HEK293 (cell line): ENCODE data around the gene IRX2.

ENCODE experiments used
- CTCF ChIP-seq: fragments of 450-650 bp; formaldehyde crosslinking; IDR thresholded peaks from 2 replicates; pipeline ENCODE4 v1.5.1; 2016; ENCODE audit warnings: missing biosample characterization, missing genetic modification characterization
- SP7 ChIP-seq: fragments of 450-650 bp; formaldehyde crosslinking; IDR thresholded peaks from 2 replicates; pipeline ENCODE4 v1.5.1; 2016; ENCODE audit warnings: missing biosample characterization, missing genetic modification characterization
- ZNF114 ChIP-seq: fragments of 450-650 bp; formaldehyde crosslinking; IDR thresholded peaks from 2 replicates; pipeline ENCODE4 v1.5.0; 2017; ENCODE audit warnings: missing biosample characterization, missing genetic modification characterization
- ZNF133 ChIP-seq: fragments of 450-650 bp; formaldehyde crosslinking; IDR thresholded peaks from 2 replicates; pipeline ENCODE4 v1.5.1; 2016; ENCODE audit warnings: missing biosample characterization, missing genetic modification characterization
- ZNF366 ChIP-seq: fragments of 450-650 bp; formaldehyde crosslinking; conservative IDR thresholded peaks from 2 replicates; pipeline ENCODE4 v1.5.1; 2016; ENCODE audit warnings: missing biosample characterization, missing genetic modification characterization
- ZNF404 ChIP-seq: fragments of 450-650 bp; formaldehyde crosslinking; IDR thresholded peaks from 2 replicates; pipeline ENCODE4 v1.5.1; 2017; ENCODE audit warnings: missing biosample characterization, missing genetic modification characterization
- ZNF623 ChIP-seq: fragments of 450-650 bp; formaldehyde crosslinking; IDR thresholded peaks from 2 replicates; pipeline ENCODE4 v1.5.1; 2016; ENCODE audit warnings: missing biosample characterization, missing genetic modification characterization
- ZNF664 ChIP-seq: fragments of 450-650 bp; formaldehyde crosslinking; IDR thresholded peaks from 2 replicates; pipeline ENCODE4 v1.5.1; 2016; ENCODE audit warnings: missing biosample characterization, missing genetic modification characterization
- ZNF707 ChIP-seq: fragments of 450-650 bp; formaldehyde crosslinking; IDR thresholded peaks from 2 replicates; pipeline ENCODE4 v1.5.1; 2016; ENCODE audit warnings: missing biosample characterization, missing genetic modification characterization
- ZSCAN23 ChIP-seq: fragments of 450-650 bp; formaldehyde crosslinking; IDR thresholded peaks from 2 replicates; pipeline ENCODE4 v1.5.1; 2016; ENCODE audit warnings: missing biosample characterization, missing genetic modification characterization
- ZXDB ChIP-seq: fragments of 450-650 bp; formaldehyde crosslinking; IDR thresholded peaks from 2 replicates; pipeline ENCODE4 v1.5.1; 2016; ENCODE audit warnings: missing biosample characterization, missing genetic modification characterization

- TF ChIP-seq ZNF623 (tag by site-specific recombination) (no peak), ZNF133 (tag by site-specific recombination) (no peak), CTCF (no peak), ZNF664 (tag by site-specific recombination) (no peak), ZNF114 (tag by site-specific recombination) (no peak), ZNF404 (tag by site-specific recombination) (no peak), ZNF707 (tag by site-specific recombination) (no peak), ZXDB (tag by site-specific recombination) (no peak), SP7 (tag by site-specific recombination) (no peak), ZSCAN23 (tag by site-specific recombination) (no peak), ZNF366 (tag by site-specific recombination) (no peak)
These were observed 8.4 kb upstream of the IRX2 start for GRCh38 chr5:2759696-2760461.
